Calu3 (cell line): ENCODE data around the gene SYNPO2. TPM values are rescaled to one million over a fixed set of nuclear protein-coding genes. Genes with fewer than 3 reads are reported as not detected.

Experiments
- BruUV-seq: library from RNA; stranded (reverse); fragments of 400-500 nt; replicated peaks from 2 replicates; lab custom pipeline; 2021; lab: Mats Ljungman, UMichigan
- CTCF ChIA-PET: fragments of 300-600 bp; sonication (Branson Sonifier 250); formaldehyde crosslinking; loops from one replicate; lab custom pipeline; 2022; ENCODE audit warnings: antibody characterized with exemption; lab: Charles Lee
- DNase-seq: peaks from one replicate; pipeline ENCODE4 v3.0.0; 2022
- H3K27ac Mint-ChIP-seq: one replicate; pipeline ENCODE4 v1.8.0; 2022; ENCODE audit warnings: mixed read lengths; ENCODE audit not compliant: unreplicated experiment
- H3K27me3 Mint-ChIP-seq: one replicate; pipeline ENCODE4 v1.8.0; 2022; ENCODE audit warnings: mixed read lengths; ENCODE audit not compliant: unreplicated experiment
- H3K36me3 Mint-ChIP-seq: one replicate; pipeline ENCODE4 v1.8.0; 2022; ENCODE audit warnings: mild to moderate bottlenecking, moderate library complexity, mixed read lengths; ENCODE audit not compliant: insufficient read depth, unreplicated experiment
- H3K4me1 Mint-ChIP-seq: one replicate; pipeline ENCODE4 v1.8.0; 2022; ENCODE audit warnings: mild to moderate bottlenecking, low read depth, mixed read lengths; ENCODE audit not compliant: unreplicated experiment
- H3K4me3 Mint-ChIP-seq: one replicate; pipeline ENCODE4 v1.8.0; 2022; ENCODE audit warnings: mild to moderate bottlenecking, low read depth, moderate library complexity, mixed read lengths; ENCODE audit not compliant: unreplicated experiment
- H3K9me3 Mint-ChIP-seq: one replicate; pipeline ENCODE4 v1.8.0; 2022; ENCODE audit warnings: low read depth, mixed read lengths; ENCODE audit not compliant: unreplicated experiment
- CTCF ChIP-seq: fragments of 200-600 bp; IDR thresholded peaks from one replicate; pipeline ENCODE4 v1.8.0; 2022; ENCODE audit warnings: antibody characterized with exemption; ENCODE audit not compliant: unreplicated experiment
- intact Hi-C: fragments of 100-400 bp; cut with micrococcal nuclease; formaldehyde crosslinking; loops from one replicate; pipeline ENCODE4 v1.10.0; 2022; ENCODE audit not compliant: unreplicated experiment
- total RNA-seq: library from RNA; stranded (reverse); gene quantifications from 2 replicates; pipeline ENCODE4 v1.2.3, GENCODE V29; 2022

SYNPO2 gene
- total RNA-seq, 1 experiment from 2014 or later, result 0.17 TPM

GRCh38 chr4:118911238-118911703 lies 22.6 kb downstream of the SYNPO2 start:
- no TSS peak for BruUV-seq
- Mint-ChIP-seq H3K27me3 (no peaks in the 10 kb centered on the region), H3K4me3 (no peak overlapping the region), H3K27ac (no peak overlapping the region), H3K36me3 (no peaks in the 10 kb centered on the region), H3K9me3 (no peaks in the 10 kb centered on the region), H3K4me1 (no peaks in the 10 kb centered on the region)
- intact Hi-C loops, result no loop called here
- CTCF ChIA-PET, result no interaction called here
- TF ChIP-seq CTCF, result no peak
- DNase-seq, result no peak

GRCh38 chr4:118915468-118915867 lies 26.8 kb downstream of the SYNPO2 start:
- H3K36me3 Mint-ChIP-seq, result no peaks in the 10 kb centered on the region
- H3K27me3 Mint-ChIP-seq, result no peaks in the 10 kb centered on the region
- no TSS peak for BruUV-seq
- H3K4me1 Mint-ChIP-seq, result no peaks in the 10 kb centered on the region
- H3K9me3 Mint-ChIP-seq, result no peaks in the 10 kb centered on the region
- intact Hi-C loops, result no loop called here
- no peak for TF ChIP-seq CTCF
- no peak overlapping the region for H3K4me3 Mint-ChIP-seq
- DNase-seq, result no peak
- CTCF ChIA-PET, result interaction anchor here (0.6 kb wide), 1 partner anchor 1104 kb away, joined by 4 read pairs; no protein-coding TSS in a partner anchor
- H3K27ac Mint-ChIP-seq, result no peak overlapping the region

GRCh38 chr4:118916691-118917289 lies 28.1 kb downstream of the SYNPO2 start:
- Mint-ChIP-seq H3K4me3 (no peak overlapping the region), H3K9me3 (no peaks in the 10 kb centered on the region), H3K4me1 (no peaks in the 10 kb centered on the region), H3K27me3 (no peaks in the 10 kb centered on the region), H3K36me3 (no peaks in the 10 kb centered on the region), H3K27ac (no peak overlapping the region)
- BruUV-seq, result no TSS peak
- no peak for TF ChIP-seq CTCF
- DNase-seq, result no peak
- intact Hi-C loops, result no loop called here
- CTCF ChIA-PET, result no interaction called here

GRCh38 chr4:118917582-118917981 lies 28.9 kb downstream of the SYNPO2 start:
- CTCF ChIA-PET, result no interaction called here
- no peaks in the 10 kb centered on the region for H3K4me1 Mint-ChIP-seq
- no peak for TF ChIP-seq CTCF
- H3K4me3 Mint-ChIP-seq, result no peak overlapping the region
- DNase-seq, result no peak
- intact Hi-C loops, result no loop called here
- no TSS peak for BruUV-seq
- H3K27me3 Mint-ChIP-seq, result no peaks in the 10 kb centered on the region
- H3K9me3 Mint-ChIP-seq, result no peaks in the 10 kb centered on the region
- no peaks in the 10 kb centered on the region for H3K36me3 Mint-ChIP-seq
- H3K27ac Mint-ChIP-seq, result no peak overlapping the region
